Lower lobe of right lung (tissue), 2 donors: ENCODE measurements around the gene SNAPC1. TPM values are rescaled to one million over a fixed set of nuclear protein-coding genes. Genes with fewer than 3 reads are reported as not detected.

Experiments
- ATAC-seq, 2 donors: fragments of 200-7000 bp; cut with Tn5 transposase; one replicate each; pipeline ENCODE4 v1.9.1; 2020 to 2022; ENCODE audit warnings: mild to moderate bottlenecking in 2 of 2, moderate library complexity in 2 of 2
- DNase-seq: peaks from one replicate; pipeline ENCODE4 v3.0.0-alpha.2; 2020
- H3K27ac ChIP-seq: fragments of 200-600 bp; one replicate; pipeline ENCODE4 v1.8.0; 2022
- H3K27me3 ChIP-seq: fragments of 200-600 bp; one replicate; pipeline ENCODE4 v1.8.0; 2022; ENCODE audit warnings: low read depth
- H3K36me3 ChIP-seq: fragments of 200-600 bp; one replicate; pipeline ENCODE4 v1.8.0; 2022; ENCODE audit warnings: mild to moderate bottlenecking
- H3K4me1 ChIP-seq: fragments of 200-600 bp; one replicate; pipeline ENCODE4 v1.8.0; 2022
- H3K4me3 ChIP-seq: fragments of 200-600 bp; one replicate; pipeline ENCODE4 v1.8.0; 2022; ENCODE audit warnings: mild to moderate bottlenecking
- H3K9me3 ChIP-seq: fragments of 200-600 bp; one replicate; pipeline ENCODE4 v1.8.0; 2022
- CTCF ChIP-seq: fragments of 200-600 bp; IDR thresholded peaks from one replicate; pipeline ENCODE4 v1.8.0; 2022; ENCODE audit warnings: antibody characterized with exemption, mild to moderate bottlenecking
- intact Hi-C: fragments of 100-400 bp; cut with DNase I; formaldehyde crosslinking; loops from one replicate; pipeline ENCODE4 v1.11.0; 2022
- total RNA-seq: library from RNA; stranded (reverse); fragmentation: NEBNext Ultra II Directional; extraction: Animal tissue kit (Norgen Biotek cat#: 25700); gene quantifications from one replicate; pipeline ENCODE4 v1.2.1, GENCODE V29; 2021
- donor health status: DM: no; HTN: yes; CAD: no; lungs with severe emphysema.

SNAPC1 gene
- total RNA-seq, 1 donor from 2014 or later, result 6.2 TPM

- DNase-seq (no peak), ATAC-seq (no peak)
- Histone ChIP-seq H3K27me3 (no peaks in the 10 kb centered on the region), H3K4me1 (no peaks in the 10 kb centered on the region), H3K36me3 (no peaks in the 10 kb centered on the region), H3K9me3 (no peaks in the 10 kb centered on the region), H3K4me3 (no peak overlapping the region), H3K27ac (no peak overlapping the region)
- intact Hi-C loops, result no loop called here
- no peak for TF ChIP-seq CTCF
Observed at GRCh38 chr14:61841145-61841544, 78.9 kb downstream of the SNAPC1 start.

Other genes with a start within 250 kb of the SNAPC1 start
- gene HIF1A, start 66.9 kb upstream of the SNAPC1 start, total RNA-seq, result 68.6 TPM
- gene SYT16, start 50.3 kb downstream of the SNAPC1 start, total RNA-seq, result 0.18 TPM